HCT116 (cell line): ENCODE measurements around the gene APOL3. TPM values are rescaled to one million over a fixed set of nuclear protein-coding genes. Genes with fewer than 3 reads are reported as not detected.

Experiments used
- ATAC-seq: fragments of 200-7000 bp; cut with Tn5 transposase; 2 replicates; pipeline ENCODE4 v1.9.1; 2020; ENCODE audit warnings: mild to moderate bottlenecking, moderate library complexity
- BruUV-seq: library from RNA; stranded (reverse); fragments of 400-500 nt; replicated peaks from 2 replicates; lab custom pipeline; 2021; lab: Mats Ljungman, UMichigan
- CTCF ChIA-PET: fragments of 300-600 bp; sonication (Branson Sonifier 250); formaldehyde crosslinking; loops from one replicate; lab custom pipeline; 2021; ENCODE audit warnings: antibody characterized with exemption; lab: Charles Lee
- POLR2A ChIA-PET: fragments of 300-600, 350-600 bp; sonication (Branson Sonifier 250); formaldehyde crosslinking; loops from one replicate; lab custom pipeline; 2021; ENCODE audit warnings: antibody characterized with exemption; lab: Charles Lee
- RAD21 ChIA-PET, 2 experiments: fragments of 300-600 bp; sonication (Branson Sonifier 250); formaldehyde crosslinking; loops; one replicate each; lab custom pipeline; 2023; ENCODE audit warnings: low total read pairs in 2 of 2; ENCODE audit not compliant: uncharacterized antibody in 2 of 2, unreplicated experiment in 2 of 2, low non-redundant PET in 1 of 2; lab: Charles Lee
- DNase-seq: peaks from one replicate; pipeline ENCODE4 v3.0.0-alpha.2; 2010; ENCODE audit warnings: low read depth, low spot score
- H2AFZ ChIP-seq: fragments of 200-600 bp; shearing (Covaris generic), sonication (generic); 2 replicates; pipeline ENCODE4 v1.6.1; 2017; ENCODE audit warnings: low read depth, mixed run types, mixed read lengths, antibody characterized with exemption, low read length; ENCODE audit not compliant: poor library complexity, severe bottlenecking
- H3K27ac ChIP-seq: 2 replicates; pipeline ENCODE4 v1.5.1; 2012; ENCODE audit warnings: low read depth, low read length
- H3K27me3 ChIP-seq: fragments of 200-600 bp; sonication (generic); 2 replicates; pipeline ENCODE4 v1.6.1; 2016; ENCODE audit warnings: mixed run types, low read length, mixed read lengths; ENCODE audit not compliant: insufficient read depth
- H3K36me3 ChIP-seq, 2 experiments: fragments of 200-500 bp in 1 of 2; fragments of 200-600 bp in 1 of 2; sonication (Bioruptor generic) in 1 of 2; sonication (generic) in 1 of 2; 2 replicates each; pipeline versions ENCODE4 v1.5.1 to v1.6.1; 2014 to 2016; ENCODE audit warnings: low read length in 2 of 2, inconsistent platforms in 1 of 2, mixed read lengths in 1 of 2, mixed run types in 1 of 2; ENCODE audit not compliant: insufficient read depth in 2 of 2, control insufficient read depth in 1 of 2
- H3K4me1 ChIP-seq, 2 experiments: fragments of 200-600 bp in 1 of 2; sonication (generic) in 1 of 2; 2 replicates each; pipeline versions ENCODE4 v1.5.1 to v1.6.1; 2012 to 2017; ENCODE audit warnings: low read length in 2 of 2, inconsistent platforms in 1 of 2, mild to moderate bottlenecking in 1 of 2, mixed read lengths in 1 of 2, mixed run types in 1 of 2, moderate library complexity in 1 of 2; ENCODE audit not compliant: insufficient read depth in 2 of 2, control insufficient read depth in 1 of 2
- H3K4me2 ChIP-seq: fragments of 200-600 bp; sonication (generic); 2 replicates; pipeline ENCODE4 v1.6.1; 2017; ENCODE audit warnings: mixed run types, low read length, mixed read lengths
- H3K4me3 ChIP-seq, 2 experiments: fragments of 200-600 bp in 1 of 2; sonication (generic) in 1 of 2; replicated peaks in 1 of 2; 2 replicates each; pipeline ENCODE4 v1.5.1; 2011 to 2016; ENCODE audit warnings: low read length in 2 of 2, control low read depth in 1 of 2, low read depth in 1 of 2, mild to moderate bottlenecking in 1 of 2, mixed read lengths in 1 of 2, mixed run types in 1 of 2
- H3K79me2 ChIP-seq: fragments of 200-600 bp; sonication (generic); 2 replicates; pipeline ENCODE4 v1.6.1; 2017; ENCODE audit warnings: mild to moderate bottlenecking, mixed run types, low read length, moderate library complexity, mixed read lengths; ENCODE audit not compliant: insufficient read depth
- H3K9ac ChIP-seq: fragments of 200-600 bp; sonication (generic); 2 replicates; pipeline ENCODE4 v1.6.1; 2016; ENCODE audit warnings: low read length, mixed read lengths
- H3K9me2 ChIP-seq: fragments of 200-600 bp; sonication (generic), shearing (Covaris generic); 2 replicates; pipeline ENCODE4 v1.6.1; 2017; ENCODE audit warnings: mixed run types, mild to moderate bottlenecking, moderate library complexity; ENCODE audit not compliant: insufficient read depth
- H3K9me3 ChIP-seq, 2 experiments: fragments of 200-500 bp in 1 of 2; fragments of 200-600 bp in 1 of 2; sonication (Bioruptor generic) in 1 of 2; sonication (generic) in 1 of 2; 2 replicates each; pipeline ENCODE4 v1.6.1; 2014 to 2017; ENCODE audit warnings: low read length in 2 of 2, mixed read lengths in 2 of 2, inconsistent platforms in 1 of 2, low read depth in 1 of 2, mild to moderate bottlenecking in 1 of 2, mixed run types in 1 of 2, moderate library complexity in 1 of 2; ENCODE audit not compliant: control insufficient read depth in 1 of 2, insufficient read depth in 1 of 2
- H4K20me1 ChIP-seq: fragments of 200-600 bp; sonication (generic), shearing (Covaris generic); 2 replicates; pipeline ENCODE4 v1.6.1; 2017; ENCODE audit warnings: mixed run types, mild to moderate bottlenecking, moderate library complexity; ENCODE audit not compliant: insufficient read depth
- ATF3 ChIP-seq: IDR thresholded peaks from 2 replicates; pipeline ENCODE4 v1.6.1; 2012
- CBX3 ChIP-seq: IDR thresholded peaks from 2 replicates; pipeline ENCODE4 v1.6.1; 2012; ENCODE audit warnings: low read depth
- CEBPB ChIP-seq: IDR thresholded peaks from 2 replicates; pipeline ENCODE4 v1.6.1; 2012; ENCODE audit warnings: low read depth
- CTCF ChIP-seq, 3 experiments: fragments of 200-600 bp in 1 of 3; sonication (generic) in 1 of 3; IDR thresholded peaks in 2 of 3; conservative IDR thresholded peaks in 1 of 3; 2 replicates each; pipeline ENCODE4 v1.5.1; 2012 to 2017; ENCODE audit warnings: low read depth in 2 of 3, low read length in 2 of 3, antibody characterized with exemption in 1 of 3, borderline replicate concordance in 1 of 3, control low read depth in 1 of 3, mild to moderate bottlenecking in 1 of 3, mixed read lengths in 1 of 3, mixed run types in 1 of 3, moderate library complexity in 1 of 3; ENCODE audit not compliant: insufficient read depth in 1 of 3
- EGR1 ChIP-seq: IDR thresholded peaks from 2 replicates; pipeline ENCODE4 v1.6.1; 2012; ENCODE audit warnings: low read depth
- ELF1 ChIP-seq: IDR thresholded peaks from 2 replicates; pipeline ENCODE4 v1.6.1; 2012; ENCODE audit warnings: low read depth, borderline replicate concordance
- EZH2 ChIP-seq: fragments of 200-600 bp; sonication (generic); IDR thresholded peaks from 2 replicates; pipeline ENCODE4 v1.6.1; 2017; ENCODE audit warnings: antibody characterized with exemption, mixed run types
- EZH2phosphoT487 ChIP-seq: fragments of 200-600 bp; IDR thresholded peaks from 2 replicates; pipeline ENCODE4 v1.6.1; 2018; ENCODE audit warnings: antibody characterized with exemption, borderline replicate concordance
- FOSL1 ChIP-seq: IDR thresholded peaks from 2 replicates; pipeline ENCODE4 v1.6.1; 2012; ENCODE audit warnings: low read depth
- JUND ChIP-seq: IDR thresholded peaks from 2 replicates; pipeline ENCODE4 v1.6.1; 2012
- POLR2A ChIP-seq: IDR thresholded peaks from 2 replicates; pipeline ENCODE4 v1.7.0; 2011; ENCODE audit warnings: borderline replicate concordance; ENCODE audit not compliant: insufficient read depth, insufficient read length; ENCODE audit errors: extremely low read depth
- POLR2AphosphoS5 ChIP-seq: IDR thresholded peaks from 2 replicates; pipeline ENCODE4 v1.6.1; 2011; ENCODE audit warnings: mild to moderate bottlenecking, low read depth, low read length, moderate library complexity
- SIN3A ChIP-seq: IDR thresholded peaks from 2 replicates; pipeline ENCODE4 v1.6.1; 2012; ENCODE audit warnings: low read depth
- SP1 ChIP-seq: IDR thresholded peaks from 2 replicates; pipeline ENCODE4 v1.6.1; 2012; ENCODE audit warnings: low read depth
- SRF ChIP-seq: IDR thresholded peaks from 2 replicates; pipeline ENCODE4 v1.6.1; 2012; ENCODE audit warnings: low read depth
- TCF7L2 ChIP-seq: IDR thresholded peaks from 2 replicates; pipeline ENCODE4 v1.7.0; 2011; ENCODE audit warnings: borderline replicate concordance, inconsistent platforms; ENCODE audit not compliant: insufficient read depth, insufficient read length; ENCODE audit errors: extremely low read depth
- ZFX ChIP-seq: fragments of 450-650 bp; IDR thresholded peaks from 2 replicates; pipeline ENCODE4 v1.6.1; 2017
- ZNF274 ChIP-seq: fragments of 200-500 bp; sonication (Bioruptor generic); IDR thresholded peaks from 2 replicates; pipeline ENCODE4 v1.6.1; 2014; ENCODE audit warnings: mild to moderate bottlenecking, low read depth, low read length, inconsistent platforms
- intact Hi-C: fragments of 100-400 bp; cut with micrococcal nuclease; formaldehyde crosslinking; loops from 2 replicates; pipeline ENCODE4 v1.10.0; 2022
- total RNA-seq: library from RNA; stranded (reverse); gene quantifications from one replicate; pipeline ENCODE4 v1.2.1, GENCODE V29; 2021; ENCODE audit not compliant: unreplicated experiment

The APOL3 gene
- total RNA-seq, 1 experiment from 2014 or later = 0.49 TPM

- no peak for TF ChIP-seq CTCF (IDR thresholded peaks at IDR 0.05 in 2 of 3, conservative IDR thresholded peaks at IDR 0.05 in 1 of 3; ENCODE audit: borderline replicate concordance in 1 of 3, insufficient read depth in 1 of 3, low read depth in 2 of 3, low read length in 2 of 3)
- TF ChIP-seq TCF7L2 = no peak
- TF ChIP-seq SIN3A = no peak
- TF ChIP-seq JUND = no peak
- TF ChIP-seq EGR1 = no peak
- no peak for TF ChIP-seq ZFX
- TF ChIP-seq, all 23 proteins: peak for 0
These were observed 53.6 kb downstream of the APOL3 start (continued) for GRCh38 chr22:36106910-36107309.

- no peak overlapping the region for H3K9ac ChIP-seq
- CTCF ChIA-PET = no interaction called here
- H3K36me3 ChIP-seq = no peaks in the 10 kb centered on the region
- H3K27me3 ChIP-seq = no peaks in the 10 kb centered on the region
- no peak overlapping the region for H3K4me3 ChIP-seq
- DNase-seq (no peak), ATAC-seq (peak; percentile 68)
- no peaks in the 10 kb centered on the region for H3K9me2 ChIP-seq
- no peak overlapping the region for H3K27ac ChIP-seq
- intact Hi-C loops = no loop called here
- no peaks in the 10 kb centered on the region for H3K9me3 ChIP-seq
- H2AFZ ChIP-seq = no peak overlapping the region
- peaks cover 0 to 4% of the 10 kb centered on the region in 2 experiments; a peak in 2 of 4 replicates for H3K4me1 ChIP-seq
- POLR2A ChIA-PET = no interaction called here
- no peak overlapping the region for H3K4me2 ChIP-seq
- H4K20me1 ChIP-seq = no peaks in the 10 kb centered on the region
- no peaks in the 10 kb centered on the region for H3K79me2 ChIP-seq
- TF ChIP-seq FOSL1 (peak; percentile 21; the same call in 1 of the 2 replicates), EZH2 (no peak), TCF7L2 (peak; percentile 14), SRF (no peak), EZH2phosphoT487 (no peak), ATF3 (no peak), CBX3 (no peak), JUND (no peak; the same call in 1 of the 2 replicates), POLR2AphosphoS5 (no peak), SIN3A (no peak), SP1 (no peak), ZNF274 (no peak), CTCF (IDR thresholded peaks at IDR 0.05 in 2 of 3, conservative IDR thresholded peaks at IDR 0.05 in 1 of 3; ENCODE audit: borderline replicate concordance in 1 of 3, insufficient read depth in 1 of 3, low read depth in 2 of 3, low read length in 2 of 3) (no peak), POLR2A (no peak), ELF1 (no peak), CEBPB (no peak), ZFX (no peak)
- no TSS peak for BruUV-seq
- RAD21 ChIA-PET = no interaction called here
These were observed 55.6 kb downstream of the APOL3 start for GRCh38 chr22:36104988-36105387.
